ENCODE results near the gene KCNT1. TPM values are rescaled to one million over a fixed set of nuclear protein-coding genes. Genes with fewer than 3 reads are reported as not detected.
"Not testable (repeated sequence)": the region's sequence is repeated elsewhere in the genome, so short reads cannot be mapped to it uniquely, and the experiment has no call there.

The KCNT1 gene
- total RNA-seq, 1 donor from 2014 or later, result not detected

DNA sequence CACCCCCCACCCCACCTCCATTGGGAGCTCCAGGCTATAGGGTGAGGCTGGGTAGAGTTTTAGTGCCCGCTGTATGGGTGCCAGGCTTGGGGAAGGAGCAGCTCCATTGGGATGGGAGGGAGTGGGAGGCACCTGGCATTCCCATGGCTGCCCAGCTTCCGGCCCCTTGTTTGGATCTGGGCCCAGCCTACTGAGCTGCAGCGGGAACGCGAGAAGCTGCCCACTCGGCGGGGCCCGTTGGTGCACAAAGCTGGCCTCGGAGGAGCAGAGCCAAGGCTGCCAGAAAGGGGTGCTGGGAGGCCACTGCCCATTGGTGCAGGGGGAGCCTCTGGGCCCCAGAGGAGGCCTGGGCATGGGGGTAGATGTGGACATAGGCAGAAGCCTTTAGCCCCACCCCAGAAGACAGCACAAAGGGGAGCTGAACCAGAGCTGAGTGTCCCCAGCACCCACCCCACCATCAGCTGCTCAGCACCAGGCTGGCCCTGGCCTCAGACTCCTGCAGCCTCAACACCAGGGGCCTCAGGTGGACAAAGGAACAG, 34.5 kb upstream of the KCNT1 start:
- H3K9ac ChIP-seq (ENCODE audit: low read length), result no peak overlapping the region
- TF ChIP-seq, protein P1, sequence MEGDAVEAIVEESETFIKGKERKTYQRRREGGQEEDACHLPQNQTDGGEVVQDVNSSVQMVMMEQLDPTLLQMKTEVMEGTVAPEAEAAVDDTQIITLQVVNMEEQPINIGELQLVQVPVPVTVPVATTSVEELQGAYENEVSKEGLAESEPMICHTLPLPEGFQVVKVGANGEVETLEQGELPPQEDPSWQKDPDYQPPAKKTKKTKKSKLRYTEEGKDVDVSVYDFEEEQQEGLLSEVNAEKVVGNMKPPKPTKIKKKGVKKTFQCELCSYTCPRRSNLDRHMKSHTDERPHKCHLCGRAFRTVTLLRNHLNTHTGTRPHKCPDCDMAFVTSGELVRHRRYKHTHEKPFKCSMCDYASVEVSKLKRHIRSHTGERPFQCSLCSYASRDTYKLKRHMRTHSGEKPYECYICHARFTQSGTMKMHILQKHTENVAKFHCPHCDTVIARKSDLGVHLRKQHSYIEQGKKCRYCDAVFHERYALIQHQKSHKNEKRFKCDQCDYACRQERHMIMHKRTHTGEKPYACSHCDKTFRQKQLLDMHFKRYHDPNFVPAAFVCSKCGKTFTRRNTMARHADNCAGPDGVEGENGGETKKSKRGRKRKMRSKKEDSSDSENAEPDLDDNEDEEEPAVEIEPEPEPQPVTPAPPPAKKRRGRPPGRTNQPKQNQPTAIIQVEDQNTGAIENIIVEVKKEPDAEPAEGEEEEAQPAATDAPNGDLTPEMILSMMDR (IDR thresholded peaks at IDR 0.05; ENCODE audit: insufficient read depth, low read depth, low read length), result no peak
- TF ChIP-seq EZH2 (IDR thresholded peaks at IDR 0.05; ENCODE audit: insufficient read depth, low read length), result no peak
- no peaks in the 10 kb centered on the region for H3K4me1 ChIP-seq (ENCODE audit: insufficient read depth, low read length)
- H3K4me3 ChIP-seq (ENCODE audit: insufficient read depth, low read depth, low read length), result no peak overlapping the region
- Mint-ChIP-seq H3K4me3 (ENCODE audit: unreplicated experiment) (no peak overlapping the region), H3K27me3 (ENCODE audit: low read depth, unreplicated experiment) (peaks cover 18% of the 10 kb centered on the region), H3K27ac (ENCODE audit: unreplicated experiment) (no peak overlapping the region), H3K36me3 (ENCODE audit: low read depth, unreplicated experiment) (peaks cover 7% of the 10 kb centered on the region), H3K9me3 (ENCODE audit: unreplicated experiment) (peaks cover 9% of the 10 kb centered on the region), H3K4me1 (ENCODE audit: low read depth, unreplicated experiment) (no peaks in the 10 kb centered on the region)
- DNase-seq (ENCODE audit: low read depth) (no peak), FAIRE-seq (no peak)
- no peaks in the 10 kb centered on the region for H3K27me3 ChIP-seq (ENCODE audit: insufficient read depth, low read length)
- H4K20me1 ChIP-seq (ENCODE audit: insufficient read depth, low read length), result no peaks in the 10 kb centered on the region
- H3K4me2 ChIP-seq (ENCODE audit: low read length), result no peak overlapping the region
- no peaks in the 10 kb centered on the region for H3K9me3 ChIP-seq (ENCODE audit: insufficient read depth, low read depth, low read length)
- H3K79me2 ChIP-seq (ENCODE audit: insufficient read depth, low read length), result no peaks in the 10 kb centered on the region
- no peak overlapping the region for H2AFZ ChIP-seq (ENCODE audit: low read depth, low read length)
- H3K36me3 ChIP-seq (ENCODE audit: insufficient read depth, low read length), result no peaks in the 10 kb centered on the region
- no peak overlapping the region for H3K27ac ChIP-seq (ENCODE audit: low read depth, low read length)

DNA sequence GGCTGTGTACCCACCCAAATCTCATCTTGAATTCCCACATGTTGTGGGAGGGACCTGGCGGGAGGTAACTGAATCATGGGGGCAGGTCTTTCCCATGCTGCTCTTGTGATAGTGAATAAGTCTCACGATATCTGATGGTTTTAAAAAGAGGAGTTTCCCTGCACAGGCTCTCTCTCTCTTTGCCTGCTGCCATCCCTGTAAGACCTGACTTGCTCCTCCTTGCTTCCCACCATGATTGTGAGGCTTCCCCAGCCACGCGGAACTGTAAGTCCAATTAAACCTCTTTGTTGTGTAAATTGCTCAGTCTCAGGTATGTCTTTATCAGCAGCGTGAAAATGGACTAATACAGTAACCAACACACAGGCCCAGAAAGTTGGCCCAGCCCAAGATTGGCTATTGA, 33.0 kb upstream of the KCNT1 start:
- H3K4me3 ChIP-seq (ENCODE audit: insufficient read depth, low read depth, low read length); H3K27me3 ChIP-seq (ENCODE audit: insufficient read depth, low read length); H3K9me3 ChIP-seq (ENCODE audit: insufficient read depth, low read depth, low read length); H3K4me2 ChIP-seq (ENCODE audit: low read length); H3K79me2 ChIP-seq (ENCODE audit: insufficient read depth, low read length); H3K9me3 Mint-ChIP-seq (ENCODE audit: unreplicated experiment); H3K36me3 Mint-ChIP-seq (ENCODE audit: low read depth, unreplicated experiment); H3K27ac ChIP-seq (ENCODE audit: low read depth, low read length); DNase-seq (ENCODE audit: low read depth); FAIRE-seq; H3K27ac Mint-ChIP-seq (ENCODE audit: unreplicated experiment); H2AFZ ChIP-seq (ENCODE audit: low read depth, low read length); H3K4me1 ChIP-seq (ENCODE audit: insufficient read depth, low read length); H3K4me3 Mint-ChIP-seq (ENCODE audit: unreplicated experiment); H3K36me3 ChIP-seq (ENCODE audit: insufficient read depth, low read length); H4K20me1 ChIP-seq (ENCODE audit: insufficient read depth, low read length); H3K4me1 Mint-ChIP-seq (ENCODE audit: low read depth, unreplicated experiment); H3K9ac ChIP-seq (ENCODE audit: low read length): not testable (repeated sequence)
- peaks cover 18% of the 10 kb centered on the region for H3K27me3 Mint-ChIP-seq (ENCODE audit: low read depth, unreplicated experiment)

DNA sequence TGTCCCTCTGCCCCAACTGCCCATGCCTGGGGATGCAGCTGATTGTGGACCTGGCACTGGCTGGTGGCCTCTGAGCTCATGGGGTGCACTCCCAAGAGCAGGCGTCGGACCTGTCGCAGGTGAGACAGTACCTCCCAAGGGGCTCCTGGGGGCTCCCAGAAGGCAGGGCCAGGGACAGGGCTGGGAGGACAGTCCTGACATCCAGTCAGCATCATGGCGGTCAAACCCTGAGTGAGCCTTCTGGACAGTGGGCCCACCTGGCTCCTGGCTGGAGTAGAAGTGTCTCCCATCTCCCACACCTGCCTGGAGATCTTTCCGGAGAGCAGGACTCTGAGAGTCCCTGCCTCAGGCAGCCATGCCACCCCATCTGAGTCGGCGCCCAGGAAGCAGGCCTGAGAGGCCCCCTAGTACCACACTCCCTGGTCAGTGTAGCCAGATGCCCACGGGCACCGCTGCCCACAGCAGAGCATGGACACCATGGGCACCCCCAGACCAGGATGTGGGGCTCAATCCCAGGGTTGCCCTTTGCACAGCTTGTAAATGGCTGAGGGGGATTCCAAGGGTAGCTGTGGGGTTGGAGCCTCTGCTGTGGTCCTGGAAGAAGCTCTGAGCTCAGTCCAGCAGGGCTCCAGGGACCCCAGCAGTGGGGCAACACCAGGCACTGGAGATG, 32.2 kb upstream of the KCNT1 start:
- Mint-ChIP-seq H3K27ac (ENCODE audit: unreplicated experiment) (no peak overlapping the region), H3K4me1 (ENCODE audit: low read depth, unreplicated experiment) (no peaks in the 10 kb centered on the region), H3K9me3 (ENCODE audit: unreplicated experiment) (peaks cover 9% of the 10 kb centered on the region), H3K4me3 (ENCODE audit: unreplicated experiment) (no peak overlapping the region), H3K36me3 (ENCODE audit: low read depth, unreplicated experiment) (peaks cover 7% of the 10 kb centered on the region), H3K27me3 (ENCODE audit: low read depth, unreplicated experiment) (peaks cover 18% of the 10 kb centered on the region)
- Histone ChIP-seq H3K4me1 (ENCODE audit: insufficient read depth, low read length) (no peaks in the 10 kb centered on the region), H3K9ac (ENCODE audit: low read length) (no peak overlapping the region), H3K36me3 (ENCODE audit: insufficient read depth, low read length) (no peaks in the 10 kb centered on the region), H3K79me2 (ENCODE audit: insufficient read depth, low read length) (no peaks in the 10 kb centered on the region), H3K27ac (ENCODE audit: low read depth, low read length) (no peak overlapping the region), H3K4me3 (ENCODE audit: insufficient read depth, low read depth, low read length) (no peak overlapping the region), H3K27me3 (ENCODE audit: insufficient read depth, low read length) (no peaks in the 10 kb centered on the region), H4K20me1 (ENCODE audit: insufficient read depth, low read length) (no peaks in the 10 kb centered on the region), H2AFZ (ENCODE audit: low read depth, low read length) (no peak overlapping the region), H3K4me2 (ENCODE audit: low read length) (no peak overlapping the region), H3K9me3 (ENCODE audit: insufficient read depth, low read depth, low read length) (no peaks in the 10 kb centered on the region)
- DNase-seq (ENCODE audit: low read depth) (no peak), FAIRE-seq (no peak)
- TF ChIP-seq EZH2 (IDR thresholded peaks at IDR 0.05; ENCODE audit: insufficient read depth, low read length), result no peak
- TF ChIP-seq, protein P1 (IDR thresholded peaks at IDR 0.05; ENCODE audit: insufficient read depth, low read depth, low read length), result no peak
